Measurements from ENCODE around the gene PLXNA4.
"Not testable (repeated sequence)": the region's sequence is repeated elsewhere in the genome, so short reads cannot be mapped to it uniquely, and the experiment has no call there.

Gene PLXNA4

GRCh38 chr7:132575982-132576720 lies at the start of gene PLXNA4:
TSS of gene PLXNA4 (minus strand) at chr7:132576470. CDS start at chr7:132508693, 67,777 bp downstream.
- DNase-seq: peak in 1 of 2 experiments; percentile 29

- no peak for DNase-seq
Measured at GRCh38 chr7:132625651-132626050, 49.4 kb upstream of the PLXNA4 start.

GRCh38 chr7:132622081-132622480 lies 45.8 kb upstream of the PLXNA4 start:
- DNase-seq: no peak

GRCh38 chr7:132619967-132620366 lies 43.7 kb upstream of the PLXNA4 start:
- DNase-seq: no peak

GRCh38 chr7:132618956-132619305 lies 42.7 kb upstream of the PLXNA4 start:
- no peak for DNase-seq

- DNase-seq: no peak
Measured at GRCh38 chr7:132618271-132618955, 42.1 kb upstream of the PLXNA4 start.

GRCh38 chr7:132614428-132615318 lies 38.4 kb upstream of the PLXNA4 start:
- DNase-seq: peak in 1 of 2 experiments; percentile 16

GRCh38 chr7:132613737-132614136 lies 37.5 kb upstream of the PLXNA4 start:
- DNase-seq: no peak

GRCh38 chr7:132610995-132611394 lies 34.7 kb upstream of the PLXNA4 start:
- no peak for DNase-seq

- peak; percentile 72 to 86 for DNase-seq
Measured at GRCh38 chr7:132609906-132610520, 33.7 kb upstream of the PLXNA4 start.

GRCh38 chr7:132609222-132609621 lies 33.0 kb upstream of the PLXNA4 start:
- no peak for DNase-seq

- peak in 1 of 2 experiments; percentile 16 for DNase-seq
Measured at GRCh38 chr7:132608523-132608922, 32.3 kb upstream of the PLXNA4 start.

GRCh38 chr7:132607656-132608055 lies 31.4 kb upstream of the PLXNA4 start:
- no peak for DNase-seq

GRCh38 chr7:132604121-132604520 lies 27.9 kb upstream of the PLXNA4 start:
- no peak for DNase-seq

GRCh38 chr7:132603220-132603833 lies 27.1 kb upstream of the PLXNA4 start:
- DNase-seq: no peak

GRCh38 chr7:132601783-132602182 lies 25.5 kb upstream of the PLXNA4 start:
- DNase-seq: no peak

GRCh38 chr7:132596588-132596987 lies 20.3 kb upstream of the PLXNA4 start:
- DNase-seq: no peak

- not testable (repeated sequence) for DNase-seq
Measured at GRCh38 chr7:132594741-132595140, 18.5 kb upstream of the PLXNA4 start.

- DNase-seq: no peak
Measured at GRCh38 chr7:132592936-132593335, 16.7 kb upstream of the PLXNA4 start.

GRCh38 chr7:132592231-132592920 lies 16.1 kb upstream of the PLXNA4 start:
- no peak for DNase-seq

- no peak for DNase-seq
Measured at GRCh38 chr7:132590162-132590561, 13.9 kb upstream of the PLXNA4 start.

GRCh38 chr7:132588596-132588995 lies 12.3 kb upstream of the PLXNA4 start:
- DNase-seq: no peak

All from NCI-H524 (cell line).